Hematopoietic multipotent progenitor cell treated with erythropoietin and hydrocortisone succinate and interleukin-3 and kit ligand, for 17 days (in vitro differentiated cells): ENCODE data around the gene CLASP2.
"Not testable (repeated sequence)": the region's sequence is repeated elsewhere in the genome, so short reads cannot be mapped to it uniquely, and the experiment has no call there.

ENCODE experiments used
- DNase-seq: peaks from one replicate; pipeline ENCODE4 v3.0.0-alpha.2; 2015; ENCODE audit warnings: low spot score

The CLASP2 gene

DNA sequence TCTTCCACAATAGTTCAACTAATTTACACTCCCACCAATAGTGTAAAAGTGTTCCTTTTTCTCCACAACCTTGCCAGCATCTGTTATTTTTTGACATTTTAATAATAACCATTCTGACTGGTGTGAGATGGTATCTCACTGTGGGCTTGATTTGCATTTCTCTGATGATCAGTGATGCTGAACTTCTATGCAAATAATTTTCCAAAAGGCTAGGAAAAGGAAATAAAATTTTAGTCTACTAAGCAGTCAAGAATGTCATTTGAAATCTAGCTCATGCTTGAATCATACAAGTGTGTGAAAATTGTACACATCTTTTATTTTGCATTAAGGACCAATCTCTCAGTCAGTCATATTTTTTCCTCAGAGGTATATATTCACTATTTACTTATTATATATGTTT, 176.1 kb downstream of the CLASP2 start:
- no peak for DNase-seq

DNA sequence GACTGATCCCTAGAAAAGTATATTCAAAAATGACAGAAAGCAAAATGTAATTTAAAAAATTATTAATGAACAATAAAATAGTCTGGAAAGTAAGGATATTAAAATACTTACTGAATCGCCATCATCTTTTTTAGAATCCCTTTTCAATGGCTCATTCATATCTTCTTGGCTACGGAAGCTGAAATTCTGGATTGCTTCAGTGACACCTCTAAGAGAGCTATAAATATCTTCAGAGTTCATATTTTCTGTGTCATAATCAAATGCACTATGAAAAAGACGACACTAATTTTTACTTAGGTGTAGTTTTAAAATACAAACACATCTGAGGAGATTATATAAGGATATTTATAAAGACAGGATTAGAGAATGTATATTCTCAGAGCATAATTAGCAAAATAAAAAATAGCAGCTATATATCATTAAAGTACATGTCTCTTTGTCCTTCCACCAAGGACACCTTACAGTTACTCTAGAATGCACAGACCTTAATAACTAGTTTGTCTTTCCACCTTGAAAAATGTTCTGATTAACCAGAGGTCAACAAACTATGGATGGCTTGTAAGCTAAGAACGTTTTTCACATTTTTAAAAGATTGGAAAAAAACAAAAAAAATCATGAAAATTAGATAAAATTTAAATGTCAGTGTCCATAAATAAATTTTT, 179.2 kb downstream of the CLASP2 start:
- DNase-seq = no peak

DNA sequence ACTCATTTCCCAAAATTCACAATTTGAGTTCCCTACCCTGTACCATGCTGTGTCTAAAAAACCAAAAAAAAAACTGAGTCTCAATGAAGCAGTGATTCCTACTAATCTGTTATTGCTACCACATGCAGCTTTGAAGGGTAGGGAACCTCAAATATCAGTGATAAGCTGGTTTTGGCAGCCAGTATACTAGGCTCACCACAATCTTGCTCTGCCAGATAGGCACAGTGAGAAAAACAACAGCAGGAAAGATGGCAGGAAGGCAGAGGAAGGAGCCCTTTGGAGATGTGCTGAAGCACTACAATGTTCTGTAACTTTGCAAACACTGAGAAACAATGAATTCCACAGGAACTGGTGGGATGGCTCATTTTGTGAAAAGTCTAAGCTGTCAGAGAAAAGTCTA, 180.9 kb downstream of the CLASP2 start:
- DNase-seq = no peak

DNA sequence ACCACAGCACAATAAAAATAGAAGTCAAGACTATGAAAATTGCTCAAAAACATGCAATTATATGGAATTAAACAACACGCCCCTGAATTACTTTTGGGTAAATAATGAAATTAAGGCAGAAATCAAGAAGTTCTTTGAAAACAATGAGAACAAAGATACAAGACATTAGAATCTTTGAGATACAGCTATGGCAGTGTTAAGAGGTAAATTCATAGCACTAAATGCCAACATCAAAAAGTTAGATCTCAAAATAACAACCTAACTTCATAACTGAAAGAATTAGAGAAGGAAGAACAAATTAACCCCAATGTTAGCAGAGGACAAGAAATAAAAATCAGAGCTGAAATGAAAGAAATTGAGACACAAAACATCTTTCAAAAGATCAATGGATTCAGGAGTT, 191.3 kb downstream of the CLASP2 start:
- no peak for DNase-seq

DNA sequence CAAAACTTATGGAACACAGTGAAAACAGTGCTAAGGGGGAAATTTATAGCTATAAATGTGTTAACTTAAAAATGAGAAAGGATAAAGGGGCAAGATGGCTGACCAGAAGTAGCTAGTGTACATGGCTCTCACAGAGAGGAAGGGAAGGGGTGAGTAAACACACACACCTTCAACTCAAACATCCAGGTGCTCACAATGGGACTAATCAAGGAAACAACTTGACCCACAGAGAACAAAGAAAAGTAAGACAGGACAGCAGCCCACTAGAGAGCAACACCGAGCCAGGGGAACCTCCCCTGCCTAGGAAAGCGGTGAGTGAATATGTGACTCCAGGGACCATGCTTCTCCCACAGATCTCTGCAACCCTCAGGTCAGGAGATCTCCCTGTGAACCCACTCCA, 192.8 kb downstream of the CLASP2 start:
- no peak for DNase-seq

DNA sequence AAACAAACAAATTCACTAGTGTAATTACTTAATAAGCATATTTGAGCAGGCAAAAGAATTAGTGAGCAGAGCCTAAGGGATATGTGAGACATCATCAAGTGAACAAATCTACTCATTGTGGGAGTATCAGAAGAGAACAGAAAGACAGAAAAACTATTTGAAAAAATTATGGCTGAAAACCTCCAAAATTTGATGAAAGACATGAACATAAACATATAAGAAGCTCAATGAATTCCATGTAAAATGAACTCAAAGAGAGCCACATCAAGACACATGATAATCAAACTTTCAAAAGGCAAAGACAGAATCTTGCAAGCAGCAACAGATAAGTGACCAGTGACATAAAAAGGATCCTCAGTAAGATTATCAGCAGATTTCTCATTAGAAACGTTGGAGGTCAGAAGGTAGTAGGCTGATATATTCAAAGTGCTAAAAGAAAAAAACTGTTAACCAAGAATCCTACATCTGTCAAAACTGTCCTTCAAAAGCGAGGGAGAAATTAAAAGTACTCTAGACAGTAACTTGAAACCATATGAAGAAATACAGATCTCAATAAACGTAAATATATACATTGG, 194.9 kb downstream of the CLASP2 start:
- no peak for DNase-seq

DNA sequence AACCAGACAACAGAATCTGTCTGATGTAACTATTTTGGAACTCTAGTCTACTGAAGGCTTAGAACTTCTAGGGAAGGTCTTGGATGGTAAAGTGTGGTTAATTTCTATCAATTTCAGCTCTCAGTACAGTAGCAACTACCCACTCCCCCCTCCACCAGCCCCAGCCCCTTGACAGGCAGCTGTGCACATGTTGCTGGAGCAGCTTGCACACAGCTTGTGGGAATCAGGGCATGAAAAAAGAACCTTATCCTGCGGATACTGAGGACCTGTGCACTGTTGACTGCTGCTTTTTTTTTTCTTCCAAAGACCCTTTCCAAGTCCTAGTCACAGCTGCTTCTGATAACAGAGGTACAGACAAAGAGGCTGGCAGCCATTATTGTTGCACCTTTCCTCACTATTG, 196.3 kb downstream of the CLASP2 start:
- DNase-seq = no peak

DNA sequence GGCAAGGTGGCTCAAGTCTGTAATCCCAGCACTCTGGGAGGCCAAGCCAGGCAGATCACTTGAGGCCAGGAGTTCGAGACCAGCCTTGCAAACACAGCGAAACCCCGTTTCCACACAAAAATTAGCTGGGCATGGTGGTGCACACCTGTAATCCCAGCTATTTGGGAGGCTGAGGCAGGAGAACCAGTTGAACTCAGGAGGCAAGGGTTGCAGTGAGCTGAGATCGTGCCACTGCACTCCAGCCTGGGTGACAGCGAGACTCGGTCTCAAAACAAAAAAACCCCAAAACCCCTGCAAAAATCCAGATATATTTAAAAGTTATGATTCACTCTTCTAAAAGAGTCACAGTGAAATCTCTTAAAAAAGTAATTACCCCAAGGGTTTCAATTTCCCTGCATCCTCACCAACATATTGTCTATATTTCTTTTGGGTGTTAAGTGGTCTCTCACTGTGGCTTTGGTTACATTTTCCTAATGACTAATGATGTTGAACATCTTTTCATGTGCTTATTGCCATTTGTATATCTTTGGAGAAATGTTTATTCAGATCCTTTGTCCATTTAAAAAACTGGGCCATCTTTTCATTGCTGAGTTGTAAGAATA, 204.7 kb downstream of the CLASP2 start:
- DNase-seq = no peak

DNA sequence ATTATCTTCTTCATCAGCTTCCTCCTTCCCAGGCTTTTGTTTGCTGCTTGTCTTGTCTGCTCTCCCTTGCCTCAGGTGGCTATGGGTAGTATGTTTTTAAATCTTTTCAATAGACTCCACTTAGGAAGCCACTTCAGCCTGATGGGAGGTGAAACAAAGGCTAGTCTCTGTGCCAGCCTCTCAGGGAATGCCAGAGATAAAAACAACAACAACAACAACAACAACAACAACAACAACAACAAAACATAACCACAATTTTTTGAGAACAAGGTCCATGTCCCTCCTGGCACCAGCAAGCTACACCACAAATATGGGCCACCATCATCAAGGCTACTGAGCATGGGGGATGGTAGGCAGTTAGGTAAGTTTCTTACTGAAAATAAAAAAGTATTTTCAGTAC, 213.0 kb downstream of the CLASP2 start:
- no peak for DNase-seq

DNA sequence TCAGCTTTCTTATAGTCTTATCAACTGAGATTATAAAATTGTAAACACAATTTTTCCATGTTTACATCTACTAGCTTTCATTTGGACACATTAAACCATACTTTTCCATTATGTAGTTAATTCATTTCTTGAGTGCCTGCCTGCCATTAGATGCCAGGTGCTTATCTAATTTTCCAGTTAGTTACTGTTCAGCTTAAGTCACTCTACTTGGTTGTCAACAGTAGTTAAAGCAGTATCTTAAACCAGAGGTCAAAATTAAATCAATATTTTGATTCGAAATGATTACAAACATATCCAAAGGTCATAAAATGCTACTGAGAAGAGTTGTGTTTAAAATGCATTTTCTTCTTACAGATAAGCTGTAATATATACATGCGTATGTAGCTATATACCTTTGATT, 221.6 kb downstream of the CLASP2 start:
- no peak for DNase-seq

DNA sequence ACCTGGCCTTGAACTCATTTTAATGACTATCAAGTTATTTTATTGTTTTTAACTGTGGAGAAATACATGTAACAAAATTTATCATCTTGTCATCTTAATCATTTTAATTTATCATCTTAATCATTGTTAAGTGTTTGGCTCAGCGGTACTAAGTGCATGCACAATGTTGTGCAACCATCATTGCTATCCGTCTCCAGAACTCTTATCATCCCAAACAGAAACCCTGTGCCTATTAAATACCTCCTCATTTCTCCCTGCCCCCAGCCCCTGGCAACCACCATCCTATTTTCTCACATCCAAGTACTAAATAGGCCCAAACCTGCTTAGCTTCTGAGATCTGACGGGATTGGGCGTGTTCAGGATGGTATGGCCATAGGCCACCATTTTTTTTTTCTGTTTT, 226.3 kb downstream of the CLASP2 start:
- DNase-seq = no peak

DNA sequence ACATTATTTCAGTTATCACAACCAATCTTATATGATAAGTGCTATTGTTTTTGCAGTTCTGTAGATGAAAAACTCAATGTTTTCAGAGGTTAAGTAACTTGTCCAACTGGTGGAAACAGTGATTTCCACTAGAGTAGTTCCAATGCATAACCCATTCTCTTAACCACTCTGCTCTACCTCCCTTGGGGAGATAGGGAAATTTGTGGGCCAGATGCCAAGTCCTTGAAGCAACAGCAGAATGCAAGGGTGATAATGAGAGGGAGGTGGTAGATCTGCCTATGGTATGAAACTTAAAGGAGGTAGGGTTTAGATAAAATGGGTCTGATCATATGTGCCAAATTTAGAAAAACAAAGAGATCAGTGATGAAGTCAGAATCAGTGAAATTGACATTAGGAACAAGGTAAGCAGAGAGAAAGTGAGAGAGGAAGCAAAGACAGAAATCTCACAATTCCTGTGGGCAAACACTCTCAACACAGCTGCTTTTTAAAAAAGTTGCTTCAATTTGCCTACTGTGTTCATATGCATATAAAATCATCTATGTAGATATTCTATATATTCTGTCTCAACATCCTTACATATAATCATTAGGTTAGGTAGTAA, 227.3 kb downstream of the CLASP2 start:
- peak; percentile 22 for DNase-seq

DNA sequence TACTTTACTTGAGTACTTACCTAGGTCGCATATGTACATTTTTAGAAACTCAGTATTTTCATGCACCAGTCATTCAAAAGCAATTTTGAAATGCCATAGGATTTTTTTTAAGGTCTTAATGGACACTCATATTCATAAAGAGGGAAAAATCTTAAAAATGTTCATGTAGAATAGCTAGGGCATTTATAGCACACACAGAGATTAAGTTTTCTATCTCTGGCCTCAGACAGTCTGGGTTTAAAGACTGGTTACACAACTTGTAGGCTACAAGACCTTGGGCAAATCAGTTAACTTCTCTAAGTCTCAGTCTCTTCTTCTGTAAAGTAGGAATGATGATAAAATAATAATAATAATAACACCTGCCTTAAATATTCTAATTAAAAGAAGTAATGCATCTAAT, 229.4 kb downstream of the CLASP2 start:
- DNase-seq = no peak

DNA sequence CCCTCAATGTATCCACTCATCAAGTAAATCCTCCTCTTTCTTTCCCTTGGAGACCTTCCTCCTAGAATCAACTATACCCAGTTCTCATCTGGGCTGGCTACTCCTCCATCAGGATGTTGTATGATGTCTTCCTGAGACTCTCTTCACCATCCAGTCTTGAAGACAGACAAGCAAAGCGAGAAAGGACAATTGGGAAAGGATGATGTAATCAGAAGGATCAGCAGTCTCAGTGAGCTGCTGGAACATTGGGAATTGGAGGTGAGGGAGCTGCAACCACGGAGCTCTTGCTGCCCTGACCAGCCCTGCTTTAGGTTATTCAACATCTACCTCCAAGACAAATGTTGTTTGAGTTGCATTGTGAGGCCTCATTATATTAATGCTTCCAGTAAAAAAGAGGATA, 229.8 kb downstream of the CLASP2 start:
- DNase-seq = no peak

DNA sequence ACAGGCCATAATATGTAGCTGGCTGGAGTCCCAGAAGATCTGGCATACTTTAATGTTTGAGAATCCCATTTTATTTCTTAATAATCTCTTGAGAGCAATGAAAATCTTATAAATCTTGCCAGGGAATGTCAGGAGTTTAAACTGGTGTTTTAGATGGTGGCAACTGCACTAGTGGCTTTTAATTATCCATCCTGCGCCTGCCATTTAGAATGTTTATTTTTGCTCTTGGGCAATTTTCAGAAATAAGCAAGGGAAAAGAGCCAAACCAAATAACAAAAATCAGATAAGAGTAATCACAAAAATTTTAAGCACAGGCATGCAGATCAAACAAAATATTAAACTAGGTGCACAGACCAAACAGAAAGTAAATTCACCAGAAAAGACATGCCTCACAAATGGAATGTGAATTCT, 235.9 kb downstream of the CLASP2 start:
- no peak for DNase-seq

DNA sequence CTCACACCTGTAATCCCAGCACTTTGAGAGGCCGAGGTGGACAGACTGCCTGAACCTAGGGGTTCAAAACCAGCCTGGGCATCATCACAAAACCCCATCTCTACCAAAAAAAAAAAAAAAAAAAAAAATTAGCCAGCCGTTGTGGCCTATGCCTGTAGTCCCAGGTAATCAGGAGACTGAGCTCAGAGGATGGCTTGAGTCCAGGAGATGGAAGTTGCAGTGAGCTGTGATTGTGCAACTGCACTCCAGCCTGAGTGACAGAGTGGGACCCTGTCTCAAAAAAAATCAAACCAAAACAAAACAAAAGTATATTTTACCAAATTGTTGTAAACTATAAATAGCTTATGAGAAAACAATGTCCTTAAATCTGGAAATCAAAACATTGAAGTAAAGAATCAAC, 243.2 kb downstream of the CLASP2 start:
- no peak for DNase-seq

DNA sequence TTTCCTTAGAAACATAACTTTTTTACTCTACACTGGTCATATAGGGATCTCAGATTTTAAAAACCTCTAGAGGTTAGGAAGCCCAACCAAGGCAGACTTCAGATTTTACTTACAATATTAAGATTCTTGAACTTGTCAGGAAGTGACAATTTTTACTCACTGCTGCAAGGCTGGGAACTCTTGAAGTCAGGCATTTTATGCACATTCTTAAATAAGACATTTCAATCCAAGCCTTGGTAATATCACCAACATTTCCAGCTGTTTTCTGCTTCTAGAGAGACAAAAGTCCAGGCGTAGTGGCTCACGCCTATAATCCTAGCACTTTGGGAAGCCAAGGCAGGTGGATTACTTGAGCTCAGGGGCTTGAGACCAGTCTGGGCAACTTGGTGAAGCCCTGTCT, 244.2 kb downstream of the CLASP2 start:
- DNase-seq = no peak

DNA sequence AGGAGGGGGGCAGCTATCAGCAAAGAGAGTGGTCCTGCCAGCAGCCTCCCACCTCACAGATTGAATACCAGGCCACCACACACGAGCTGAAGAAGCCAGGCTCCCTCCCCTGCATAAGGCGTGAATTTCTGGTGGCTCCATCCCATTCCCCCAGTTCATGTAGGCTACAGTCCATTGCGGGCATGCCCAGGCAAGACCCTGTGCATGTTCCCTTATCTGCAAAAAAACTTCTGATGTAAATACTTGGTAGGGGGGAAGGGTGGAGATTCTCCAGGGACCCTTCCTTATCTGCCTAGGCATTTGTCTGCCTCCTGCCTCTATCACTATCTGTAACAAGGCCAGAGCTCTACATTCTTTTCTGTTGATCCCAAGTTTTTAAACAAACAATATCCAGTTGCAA, 250.3 kb downstream of the CLASP2 start:
- DNase-seq = no peak

DNA sequence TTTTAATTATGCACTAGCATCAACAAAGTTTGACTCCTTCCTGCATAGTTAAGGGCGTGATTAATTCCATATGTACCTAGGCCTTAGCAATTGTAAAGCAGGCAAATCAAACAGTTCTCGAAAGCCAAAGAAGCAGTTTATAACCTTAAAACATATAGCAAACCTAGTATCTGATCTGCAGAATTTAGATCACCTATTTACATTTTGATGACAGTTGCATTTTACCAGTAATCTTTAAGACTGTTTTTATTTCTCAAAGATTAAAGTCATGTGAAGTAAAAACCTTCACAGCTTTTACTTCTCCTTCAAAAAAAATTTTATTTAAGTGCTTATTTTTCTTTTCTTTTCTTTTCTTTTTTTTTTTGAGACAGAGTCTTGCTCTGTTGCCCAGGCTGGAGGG, 257.0 kb downstream of the CLASP2 start:
- DNase-seq = no peak

DNA sequence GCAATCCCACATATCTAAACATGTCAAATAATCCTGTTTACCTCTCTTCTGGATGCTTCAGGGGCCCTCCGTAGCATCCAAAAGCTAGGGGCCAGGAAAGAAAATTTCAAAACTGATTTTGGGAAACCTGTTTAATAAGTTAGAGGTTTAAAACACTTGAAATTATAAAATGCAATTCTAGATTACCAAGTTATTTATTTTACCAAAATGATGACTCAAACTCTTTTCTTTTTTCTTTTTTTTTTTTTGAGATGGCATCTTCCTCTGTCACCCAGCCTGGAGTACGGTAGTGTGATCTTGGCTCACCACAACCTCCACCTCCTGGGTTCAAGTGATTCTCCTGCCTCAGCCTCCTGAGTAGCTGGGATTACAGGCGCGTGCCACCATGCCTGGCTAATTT, 258.5 kb downstream of the CLASP2 start:
- DNase-seq = not testable (repeated sequence)

DNA sequence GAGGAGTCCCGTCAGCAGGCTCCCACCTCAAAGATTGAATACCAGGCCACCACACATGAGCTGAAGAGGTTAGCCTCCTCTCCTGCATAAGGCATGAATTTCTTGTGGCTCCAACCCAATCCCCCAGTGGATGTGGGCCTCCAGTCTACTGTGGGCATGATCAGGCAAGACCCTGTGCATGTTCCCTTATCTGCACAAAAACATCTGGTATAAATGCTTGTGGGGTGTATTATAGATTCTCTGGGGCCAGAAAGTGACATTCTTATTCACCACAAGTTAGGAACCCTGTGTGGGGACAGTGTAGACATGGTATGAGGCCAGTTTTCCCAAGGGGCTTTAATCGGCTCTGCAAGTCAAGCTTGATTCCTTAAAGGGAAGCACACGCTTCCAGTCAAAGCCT, 259.6 kb downstream of the CLASP2 start:
- DNase-seq = no peak

DNA sequence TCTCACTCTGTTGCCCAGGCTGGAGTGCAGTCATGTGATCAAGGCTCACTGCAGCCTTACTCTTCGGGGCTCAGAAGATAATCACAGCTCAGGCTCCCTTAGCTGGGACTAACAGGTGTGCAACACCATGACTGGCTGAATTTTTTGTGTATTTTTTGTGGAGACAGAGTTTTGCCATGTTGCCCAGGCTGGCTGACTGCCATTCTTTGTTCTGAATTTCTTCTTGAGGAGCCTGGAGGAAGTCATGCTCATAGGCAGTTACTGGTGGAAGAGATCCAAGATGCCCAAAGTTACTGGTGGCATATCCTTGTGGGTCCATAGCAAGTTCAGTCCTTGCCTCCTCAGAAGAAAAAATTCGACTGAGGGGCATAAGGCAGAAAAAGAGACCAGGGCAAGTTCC, 261.3 kb downstream of the CLASP2 start:
- no peak for DNase-seq

DNA sequence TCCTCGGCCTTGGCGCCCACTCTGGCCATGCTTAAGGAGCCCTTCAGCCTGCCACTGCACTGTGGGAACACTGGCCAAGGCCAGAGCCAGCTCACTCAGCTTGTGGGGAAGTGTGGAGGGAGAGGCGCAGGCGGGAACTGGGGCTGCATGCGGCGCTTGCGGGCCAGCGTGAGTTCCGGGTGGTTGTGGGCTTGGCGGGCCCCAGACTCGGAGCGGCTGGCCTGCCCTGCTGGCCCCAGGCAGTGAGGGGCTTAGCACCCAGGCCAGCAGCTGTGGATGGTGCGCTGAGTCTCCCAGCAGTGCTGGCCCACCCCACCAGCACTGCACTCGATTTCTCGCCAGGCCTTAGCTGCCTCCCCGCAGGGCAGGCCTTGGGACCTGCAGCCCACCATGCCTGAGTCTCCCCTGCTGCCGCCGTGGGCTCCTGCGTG, 264.7 kb downstream of the CLASP2 start:
- no peak for DNase-seq

DNA sequence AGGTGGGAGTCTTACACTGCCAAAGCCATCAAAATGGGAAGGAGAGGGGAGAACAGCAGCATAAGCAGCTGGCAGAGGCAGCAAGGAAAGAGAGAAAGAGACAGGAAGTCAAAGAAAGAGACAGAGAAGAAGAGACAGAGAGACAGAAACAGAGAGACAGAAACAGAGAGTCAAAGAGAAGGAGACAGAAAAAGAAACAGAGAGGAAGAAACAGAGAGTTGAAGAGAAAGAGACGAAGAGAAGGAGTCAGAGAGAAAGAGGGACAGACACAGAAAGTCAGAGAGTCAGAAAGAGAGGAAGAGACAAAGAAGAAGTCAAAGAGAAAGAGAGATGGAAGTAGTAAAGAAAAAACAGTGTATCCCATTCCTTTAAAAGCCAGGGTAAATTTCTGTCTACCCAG, 266.1 kb downstream of the CLASP2 start:
- not testable (repeated sequence) for DNase-seq
